ENCODE results near the gene IMPA2.
A peak's percentile ranks its signal among the peaks of the same experiment; 100 is the strongest.

The IMPA2 gene

GRCh38 chr18:11975723-11976122 is 5.6 kb upstream of the IMPA2 start:
- no peak for DNase-seq
- TF ChIP-seq GATA1 (IDR thresholded peaks at IDR 0.05; ENCODE audit: low read depth, low read length) (no peak), POLR2A (IDR thresholded peaks at IDR 0.05; ENCODE audit: low read length) (no peak)

- DNase-seq, result no peak
- TF ChIP-seq GATA1 (IDR thresholded peaks at IDR 0.05; ENCODE audit: low read depth, low read length) (no peak), POLR2A (IDR thresholded peaks at IDR 0.05; ENCODE audit: low read length) (no peak)
These were observed 4.8 kb upstream of the IMPA2 start for GRCh38 chr18:11976315-11977152.

- TF ChIP-seq GATA1 (IDR thresholded peaks at IDR 0.05; ENCODE audit: low read depth, low read length) (no peak), POLR2A (IDR thresholded peaks at IDR 0.05; ENCODE audit: low read length) (no peak)
- DNase-seq, result no peak
These were observed 4.2 kb upstream of the IMPA2 start for GRCh38 chr18:11977153-11977466.

GRCh38 chr18:11978956-11979355 is 2.4 kb upstream of the IMPA2 start:
- DNase-seq, result no peak
- TF ChIP-seq POLR2A (IDR thresholded peaks at IDR 0.05; ENCODE audit: low read length), result no peak
- TF ChIP-seq GATA1 (IDR thresholded peaks at IDR 0.05; ENCODE audit: low read depth, low read length), result no peak

GRCh38 chr18:11980163-11980493 is 1.2 kb upstream of the IMPA2 start:
- no peak for DNase-seq
- TF ChIP-seq GATA1 (IDR thresholded peaks at IDR 0.05; ENCODE audit: low read depth, low read length) (no peak), POLR2A (IDR thresholded peaks at IDR 0.05; ENCODE audit: low read length) (no peak)

- DNase-seq, result peak; percentile 99 to 100
- peak; percentile 68 for TF ChIP-seq POLR2A (IDR thresholded peaks at IDR 0.05; ENCODE audit: low read length)
- TF ChIP-seq GATA1 (IDR thresholded peaks at IDR 0.05; ENCODE audit: low read depth, low read length), result no peak
These were observed 664 bp upstream of the IMPA2 start for GRCh38 chr18:11980494-11981191.

GRCh38 chr18:11981543-11982366 is 448 bp downstream of the IMPA2 start:
- peak; percentile 58 to 65 for DNase-seq
- TF ChIP-seq GATA1 (IDR thresholded peaks at IDR 0.05; ENCODE audit: low read depth, low read length), result no peak
- peak; percentile 16 for TF ChIP-seq POLR2A (IDR thresholded peaks at IDR 0.05; ENCODE audit: low read length)

GRCh38 chr18:11982981-11983380 is 1.7 kb downstream of the IMPA2 start:
- peak in 1 of 2 experiments; percentile 46 for DNase-seq

GRCh38 chr18:11983592-11983991 is 2.3 kb downstream of the IMPA2 start:
- no peak for DNase-seq
- TF ChIP-seq GATA1 (IDR thresholded peaks at IDR 0.05; ENCODE audit: low read depth, low read length), result no peak
- TF ChIP-seq POLR2A (IDR thresholded peaks at IDR 0.05; ENCODE audit: low read length), result no peak

More at GRCh38 chr18:11982981-11983380, 1.7 kb downstream of the IMPA2 start:
- no peak for TF ChIP-seq GATA1 (IDR thresholded peaks at IDR 0.05; ENCODE audit: low read depth, low read length)
- TF ChIP-seq POLR2A (IDR thresholded peaks at IDR 0.05; ENCODE audit: low read length), result no peak

- TF ChIP-seq GATA1 (IDR thresholded peaks at IDR 0.05; ENCODE audit: low read depth, low read length), result no peak
- TF ChIP-seq POLR2A (IDR thresholded peaks at IDR 0.05; ENCODE audit: low read length), result no peak
- DNase-seq, result no peak
These were observed 2.8 kb downstream of the IMPA2 start for GRCh38 chr18:11984091-11984490.

GRCh38 chr18:11985586-11985985 is 4.3 kb downstream of the IMPA2 start:
- TF ChIP-seq POLR2A (IDR thresholded peaks at IDR 0.05; ENCODE audit: low read length) (peak; percentile 44), GATA1 (IDR thresholded peaks at IDR 0.05; ENCODE audit: low read depth, low read length) (no peak)
- peak; percentile 84 to 86 for DNase-seq

GRCh38 chr18:11986061-11986460 is 4.8 kb downstream of the IMPA2 start:
- no peak for TF ChIP-seq POLR2A (IDR thresholded peaks at IDR 0.05; ENCODE audit: low read length)
- DNase-seq, result no peak

GRCh38 chr18:11987527-11987926 is 6.2 kb downstream of the IMPA2 start:
- peak; percentile 87 to 89 for DNase-seq
- TF ChIP-seq POLR2A (IDR thresholded peaks at IDR 0.05; ENCODE audit: low read length), result peak; percentile 24
- no peak for TF ChIP-seq GATA1 (IDR thresholded peaks at IDR 0.05; ENCODE audit: low read depth, low read length)

GRCh38 chr18:11989174-11989573 is 7.9 kb downstream of the IMPA2 start:
- DNase-seq, result no peak
- no peak for TF ChIP-seq POLR2A (IDR thresholded peaks at IDR 0.05; ENCODE audit: low read length)
